Measurements from ENCODE around the gene ENTPD1. TPM values are rescaled to one million over a fixed set of nuclear protein-coding genes. Genes with fewer than 3 reads are reported as not detected.

Gene ENTPD1
- total and polyA plus RNA-seq, 2 donors (not counting 1 experiment from before 2014, with no cell fraction given): 0.47 to 3.3 TPM

DNA sequence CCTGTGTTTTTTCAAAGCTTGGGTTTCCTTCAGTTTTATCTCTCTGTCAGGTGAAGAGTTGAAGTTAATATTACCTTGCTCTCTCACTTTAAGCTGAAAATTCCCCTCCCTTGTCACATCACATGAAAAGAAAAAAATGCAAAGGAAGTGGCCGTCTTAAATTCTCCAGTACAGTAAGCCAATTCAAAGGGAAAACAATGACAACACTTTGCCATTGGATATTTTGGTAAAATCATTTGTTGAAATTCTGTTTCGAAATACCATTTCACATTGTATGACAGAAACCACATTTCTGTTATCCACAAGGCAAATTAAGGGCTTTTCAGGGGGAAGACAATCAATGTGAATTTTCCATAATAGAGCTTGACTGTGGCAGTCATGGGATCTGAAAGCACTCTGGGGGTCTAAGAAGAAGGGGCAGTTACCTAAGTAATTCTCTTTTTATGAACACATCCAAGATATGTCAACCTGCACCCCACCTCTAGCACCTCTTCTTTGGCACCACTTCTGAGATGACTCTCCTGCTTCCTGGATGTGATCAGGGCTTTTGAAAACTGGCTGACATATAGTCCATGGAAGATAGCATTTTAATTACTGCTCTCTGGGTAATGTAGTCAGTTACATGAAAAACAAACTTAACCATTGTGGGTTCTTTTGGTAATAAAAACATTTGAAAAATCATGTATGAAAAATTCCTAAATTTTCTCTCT, 63.8 kb downstream of the ENTPD1 start:
- Histone ChIP-seq H4K20me1 (ENCODE audit: control insufficient read depth, extremely low read depth, insufficient read depth, low read length) (no peaks in the 10 kb centered on the region), H3K36me3 (ENCODE audit: control insufficient read depth, insufficient read depth, low read length) (no peaks in the 10 kb centered on the region), H3K27me3 (ENCODE audit: control insufficient read depth, insufficient read depth, low read length) (no peaks in the 10 kb centered on the region), H3K27ac (ENCODE audit: insufficient read depth, low read length) (no peak overlapping the region), H3K4me2 (ENCODE audit: extremely low read depth, insufficient read depth, low read length) (no peak overlapping the region), H3K4me1 (ENCODE audit: control insufficient read depth, extremely low read depth, insufficient read depth, low read length) (peaks cover 7% of the 10 kb centered on the region), H2AFZ (ENCODE audit: low read length) (no peak overlapping the region), H3K79me2 (ENCODE audit: control insufficient read depth, insufficient read depth, low read length) (no peaks in the 10 kb centered on the region), H3K4me3 (replicated peaks in 1 of 4; ENCODE audit: control extremely low read depth in 1 of 4, insufficient read depth in 1 of 4, low read depth in 3 of 4, low read length in 4 of 4) (no peak overlapping the region), H3K9me3 (ENCODE audit: control insufficient read depth, insufficient read depth, low read depth, low read length) (no peaks in the 10 kb centered on the region), H3K9ac (ENCODE audit: insufficient read depth, low read length) (no peak overlapping the region)
- no peak for DNase-seq (ENCODE audit: low read depth in 2 of 2)
- no peak for TF ChIP-seq EZH2 (IDR thresholded peaks at IDR 0.05; ENCODE audit: low read length, missing control alignments)
- no peak for TF ChIP-seq CTCF (conservative IDR thresholded peaks at IDR 0.05 in 1 of 2, IDR thresholded peaks at IDR 0.05 in 1 of 2; ENCODE audit: low read depth in 1 of 2, low read length in 2 of 2)

GRCh38 chr10:95820363-95820762, 64.4 kb downstream of the ENTPD1 start:
- no peak for DNase-seq (ENCODE audit: low read depth in 2 of 2)
- Histone ChIP-seq H3K4me3 (replicated peaks in 1 of 4; ENCODE audit: control extremely low read depth in 1 of 4, insufficient read depth in 1 of 4, low read depth in 3 of 4, low read length in 4 of 4) (no peak overlapping the region), H3K79me2 (ENCODE audit: control insufficient read depth, insufficient read depth, low read length) (no peaks in the 10 kb centered on the region), H4K20me1 (ENCODE audit: control insufficient read depth, extremely low read depth, insufficient read depth, low read length) (no peaks in the 10 kb centered on the region), H3K27me3 (ENCODE audit: control insufficient read depth, insufficient read depth, low read length) (no peaks in the 10 kb centered on the region), H3K27ac (ENCODE audit: insufficient read depth, low read length) (no peak overlapping the region), H3K9ac (ENCODE audit: insufficient read depth, low read length) (no peak overlapping the region), H3K4me1 (ENCODE audit: control insufficient read depth, extremely low read depth, insufficient read depth, low read length) (peaks cover 7% of the 10 kb centered on the region), H3K36me3 (ENCODE audit: control insufficient read depth, insufficient read depth, low read length) (no peaks in the 10 kb centered on the region), H3K4me2 (ENCODE audit: extremely low read depth, insufficient read depth, low read length) (no peak overlapping the region), H3K9me3 (ENCODE audit: control insufficient read depth, insufficient read depth, low read depth, low read length) (no peaks in the 10 kb centered on the region), H2AFZ (ENCODE audit: low read length) (no peak overlapping the region)
- TF ChIP-seq EZH2 (IDR thresholded peaks at IDR 0.05; ENCODE audit: low read length, missing control alignments): no peak

GRCh38 chr10:95821720-95822119, 65.8 kb downstream of the ENTPD1 start:
- no peaks in the 10 kb centered on the region for H3K79me2 ChIP-seq (ENCODE audit: control insufficient read depth, insufficient read depth, low read length)
- DNase-seq (ENCODE audit: low read depth in 2 of 2): no peak

More at GRCh38 chr10:95821720-95822119, 65.8 kb downstream of the ENTPD1 start:
- H3K9me3 ChIP-seq (ENCODE audit: control insufficient read depth, insufficient read depth, low read depth, low read length): no peaks in the 10 kb centered on the region
- no peaks in the 10 kb centered on the region for H3K27me3 ChIP-seq (ENCODE audit: control insufficient read depth, insufficient read depth, low read length)
- no peak overlapping the region for H2AFZ ChIP-seq (ENCODE audit: low read length)
- H3K36me3 ChIP-seq (ENCODE audit: control insufficient read depth, insufficient read depth, low read length): no peaks in the 10 kb centered on the region
- peaks cover 7% of the 10 kb centered on the region for H3K4me1 ChIP-seq (ENCODE audit: control insufficient read depth, extremely low read depth, insufficient read depth, low read length)
- no peak for TF ChIP-seq CTCF (conservative IDR thresholded peaks at IDR 0.05 in 1 of 2, IDR thresholded peaks at IDR 0.05 in 1 of 2; ENCODE audit: low read depth in 1 of 2, low read length in 2 of 2)
- TF ChIP-seq EZH2 (IDR thresholded peaks at IDR 0.05; ENCODE audit: low read length, missing control alignments): no peak
- no peak overlapping the region for H3K4me3 ChIP-seq (replicated peaks in 1 of 4; ENCODE audit: control extremely low read depth in 1 of 4, insufficient read depth in 1 of 4, low read depth in 3 of 4, low read length in 4 of 4)
- no peaks in the 10 kb centered on the region for H4K20me1 ChIP-seq (ENCODE audit: control insufficient read depth, extremely low read depth, insufficient read depth, low read length)
- H3K4me2 ChIP-seq (ENCODE audit: extremely low read depth, insufficient read depth, low read length): no peak overlapping the region
- no peak overlapping the region for H3K27ac ChIP-seq (ENCODE audit: insufficient read depth, low read length)
- no peak overlapping the region for H3K9ac ChIP-seq (ENCODE audit: insufficient read depth, low read length)

Data from fibroblast of lung (primary cell).